PFSK-1 (cell line): Measurements from ENCODE around the gene GNAS-AS1.

ENCODE experiments used
- REST ChIP-seq, 2 experiments: IDR thresholded peaks; 2 replicates each; pipeline versions ENCODE4 v1.6.1 to v1.8.0; 2011 to 2012; ENCODE audit warnings: low read depth in 2 of 2, low read length in 2 of 2, control low read depth in 1 of 2, inconsistent platforms in 1 of 2, mild to moderate bottlenecking in 1 of 2, moderate library complexity in 1 of 2; ENCODE audit not compliant: insufficient read depth in 1 of 2
- TAF1 ChIP-seq: IDR thresholded peaks from 2 replicates; pipeline ENCODE4 v1.6.1; 2012; ENCODE audit warnings: low read length, control low read depth, borderline replicate concordance; ENCODE audit not compliant: insufficient read depth

- no peak for TF ChIP-seq REST (IDR thresholded peaks at IDR 0.05; ENCODE audit: insufficient read depth in 1 of 2, low read depth in 2 of 2, low read length in 2 of 2)
- no peak for TF ChIP-seq TAF1
Observed at GRCh38 chr20:58839474-58839874, 11.2 kb downstream of the GNAS-AS1 start.
